ENCODE data around the gene USP51.
"Not testable (repeated sequence)": the region's sequence is repeated elsewhere in the genome, so short reads cannot be mapped to it uniquely, and the experiment has no call there.

DNA sequence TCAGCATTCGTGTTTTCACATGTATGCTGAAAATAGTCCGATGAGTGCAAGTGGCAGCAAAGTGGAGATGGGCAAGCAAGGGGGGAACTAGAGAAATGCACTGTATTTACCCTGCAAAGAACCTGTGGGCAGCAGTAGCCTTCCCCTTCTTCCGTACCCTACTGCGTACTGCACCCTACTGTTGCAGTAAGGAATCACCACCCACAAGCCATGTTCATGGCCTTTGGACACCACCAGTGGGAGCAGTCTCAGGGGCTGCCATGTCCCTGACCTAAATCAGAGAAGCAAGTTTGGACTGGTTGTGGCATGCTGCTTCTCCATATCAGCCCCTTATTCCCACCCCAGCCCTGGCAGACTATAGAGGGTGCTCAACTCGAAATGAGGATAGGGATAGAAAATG, 25.6 kb downstream of the USP51 start:
- not testable (repeated sequence) for TF ChIP-seq EZH2 (optimal IDR thresholded peaks at IDR 0.05; ENCODE audit: low read depth, low read length)
- TF ChIP-seq, protein P1, sequence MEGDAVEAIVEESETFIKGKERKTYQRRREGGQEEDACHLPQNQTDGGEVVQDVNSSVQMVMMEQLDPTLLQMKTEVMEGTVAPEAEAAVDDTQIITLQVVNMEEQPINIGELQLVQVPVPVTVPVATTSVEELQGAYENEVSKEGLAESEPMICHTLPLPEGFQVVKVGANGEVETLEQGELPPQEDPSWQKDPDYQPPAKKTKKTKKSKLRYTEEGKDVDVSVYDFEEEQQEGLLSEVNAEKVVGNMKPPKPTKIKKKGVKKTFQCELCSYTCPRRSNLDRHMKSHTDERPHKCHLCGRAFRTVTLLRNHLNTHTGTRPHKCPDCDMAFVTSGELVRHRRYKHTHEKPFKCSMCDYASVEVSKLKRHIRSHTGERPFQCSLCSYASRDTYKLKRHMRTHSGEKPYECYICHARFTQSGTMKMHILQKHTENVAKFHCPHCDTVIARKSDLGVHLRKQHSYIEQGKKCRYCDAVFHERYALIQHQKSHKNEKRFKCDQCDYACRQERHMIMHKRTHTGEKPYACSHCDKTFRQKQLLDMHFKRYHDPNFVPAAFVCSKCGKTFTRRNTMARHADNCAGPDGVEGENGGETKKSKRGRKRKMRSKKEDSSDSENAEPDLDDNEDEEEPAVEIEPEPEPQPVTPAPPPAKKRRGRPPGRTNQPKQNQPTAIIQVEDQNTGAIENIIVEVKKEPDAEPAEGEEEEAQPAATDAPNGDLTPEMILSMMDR (IDR thresholded peaks at IDR 0.05; ENCODE audit: low read length): not testable (repeated sequence)
